ENCODE data around the gene KAT8.
"Not testable (repeated sequence)": the region's sequence is repeated elsewhere in the genome, so short reads cannot be mapped to it uniquely, and the experiment has no call there.

The KAT8 gene

DNA sequence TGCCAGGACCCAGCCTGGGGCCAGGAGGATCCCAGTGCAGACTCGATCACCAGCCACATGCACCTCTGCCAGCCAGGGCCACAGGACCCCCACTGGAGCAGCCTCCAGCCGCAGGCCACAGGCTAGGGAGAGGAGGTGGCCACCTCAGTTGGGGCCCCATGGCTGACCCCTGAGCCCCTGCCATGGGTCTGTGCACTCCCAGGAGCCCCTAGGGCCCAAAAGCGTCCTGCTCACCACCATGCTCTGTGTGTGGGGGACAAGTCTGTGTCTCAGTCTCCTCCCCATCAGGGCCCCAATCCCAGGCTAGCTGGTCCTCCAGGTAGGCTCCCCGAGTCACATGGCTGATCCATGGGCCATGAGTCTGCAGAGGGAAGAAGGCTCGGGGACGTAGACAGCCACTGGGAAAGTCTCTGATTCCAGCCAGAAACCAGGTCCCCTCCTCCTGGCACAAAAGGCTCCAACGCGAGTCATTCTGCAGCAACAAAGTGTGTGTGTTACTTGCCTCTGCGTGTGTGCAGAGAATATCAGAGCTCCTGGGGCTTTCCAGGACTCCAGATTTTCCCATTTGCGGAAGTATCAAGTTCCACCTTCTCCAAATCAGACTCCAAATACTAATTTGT lies 24.1 kb downstream of the KAT8 start:
- DNase-seq (ENCODE audit: low read depth, low spot score), result no peak
- H3K4me3 ChIP-seq (ENCODE audit: low read length), result peak overlapping the region; percentile 23

DNA sequence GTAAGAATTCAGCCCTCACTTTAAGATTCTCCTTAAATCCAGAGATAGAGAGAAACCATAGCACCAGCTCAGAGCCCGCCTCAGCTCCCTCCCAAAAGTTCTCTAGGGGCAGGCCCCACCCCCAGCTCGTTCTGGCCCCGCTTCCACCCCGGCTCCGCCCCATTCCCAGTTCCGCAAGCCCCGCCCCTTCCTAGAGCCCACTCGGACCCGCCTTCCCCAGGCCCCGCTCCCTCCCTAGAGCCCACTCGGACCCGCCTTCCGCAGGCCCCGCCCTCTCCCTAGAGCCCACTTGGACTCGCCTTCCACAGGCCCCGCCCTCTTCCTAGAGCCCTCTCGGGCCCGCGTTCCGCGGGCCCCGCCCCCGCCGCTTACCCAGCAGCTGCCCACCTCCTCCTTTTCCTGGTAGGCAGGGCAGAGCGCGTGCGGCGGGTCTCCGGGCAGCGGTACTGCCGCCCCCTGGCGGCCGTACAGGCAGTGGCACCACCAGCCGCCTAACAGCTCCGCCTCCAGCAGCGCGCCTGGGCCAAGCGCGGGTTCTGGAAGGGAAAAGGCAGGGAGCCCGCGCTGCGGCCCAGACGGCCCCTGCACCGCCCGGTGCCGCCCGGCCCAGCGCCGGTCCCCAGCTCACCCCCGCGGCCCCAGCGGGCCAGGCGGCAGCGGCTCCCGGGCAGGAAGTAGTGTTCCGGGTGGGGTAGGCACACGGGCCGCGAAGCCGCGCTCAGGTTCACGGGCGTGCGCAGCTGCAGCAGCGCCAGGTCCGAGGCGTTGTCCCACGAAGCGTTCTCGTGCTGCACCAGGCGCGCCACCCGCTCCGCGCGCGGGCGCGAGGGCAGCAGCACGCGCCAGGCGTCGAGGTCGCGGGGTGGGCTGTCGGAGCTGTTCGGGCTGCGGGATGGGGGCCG lies 24.9 kb downstream of the KAT8 start:
- peak overlapping the region; percentile 33 for H3K4me3 ChIP-seq (ENCODE audit: low read length)
- DNase-seq (ENCODE audit: low read depth, low spot score), result peak; percentile 96

DNA sequence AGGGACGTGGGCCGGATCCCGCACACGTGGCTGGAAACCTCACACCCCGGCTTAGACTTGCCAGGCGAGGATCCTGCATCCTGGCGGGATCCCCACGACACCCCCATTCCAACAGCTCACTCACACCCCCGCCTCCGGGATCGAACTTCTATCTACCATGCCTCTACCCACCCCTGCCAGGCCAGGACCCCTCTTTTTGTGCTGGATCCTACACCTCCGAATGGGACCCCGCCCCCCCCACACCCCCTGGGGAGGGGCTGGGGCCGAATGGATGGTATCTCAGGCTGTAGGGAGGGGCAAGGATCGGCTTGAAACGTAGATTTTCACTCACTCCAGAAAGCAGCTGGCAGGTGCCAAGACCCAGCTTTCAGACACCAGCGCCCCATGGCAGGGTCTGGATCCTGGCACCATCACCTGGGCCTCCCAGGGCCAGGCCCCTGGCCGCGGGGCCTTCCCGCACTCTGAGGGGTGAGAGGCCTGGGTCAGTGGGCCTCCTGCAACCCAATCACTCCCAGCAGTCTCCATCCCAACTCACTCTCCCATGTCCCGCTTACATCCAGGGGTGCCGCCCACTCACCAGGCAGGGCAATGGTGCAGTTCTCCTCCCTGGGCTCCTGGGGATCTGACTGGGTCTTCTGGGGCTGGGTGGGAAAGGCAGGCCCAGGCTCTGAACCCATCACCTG lies 25.7 kb downstream of the KAT8 start:
- no peak for DNase-seq (ENCODE audit: low read depth, low spot score)
- peak overlapping the region; percentile 33 for H3K4me3 ChIP-seq (ENCODE audit: low read length)

DNA sequence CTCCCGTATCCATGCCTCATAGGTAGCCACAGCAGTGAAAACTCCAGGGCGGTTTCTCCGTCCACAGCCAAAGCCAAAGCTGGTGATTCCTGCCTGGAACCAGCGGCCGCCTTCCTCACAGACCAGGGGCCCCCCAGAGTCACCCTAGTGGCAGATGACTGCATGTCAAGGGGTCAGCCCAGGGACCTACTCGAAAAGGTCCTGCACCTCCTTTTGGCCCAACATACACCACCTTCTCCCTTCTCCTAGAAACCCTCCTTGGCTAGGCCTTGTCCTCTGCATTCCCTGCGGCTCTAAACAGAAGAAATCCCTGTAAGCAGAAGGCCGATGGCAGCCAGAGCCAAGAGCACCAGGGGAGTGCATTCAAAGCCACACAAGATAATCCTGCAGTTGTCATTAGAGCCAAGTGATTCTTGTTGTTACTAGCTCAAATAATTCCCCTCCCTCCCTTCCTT lies 26.3 kb downstream of the KAT8 start:
- H3K4me3 ChIP-seq (ENCODE audit: low read length), result no peak overlapping the region
- no peak for DNase-seq (ENCODE audit: low read depth, low spot score)

DNA sequence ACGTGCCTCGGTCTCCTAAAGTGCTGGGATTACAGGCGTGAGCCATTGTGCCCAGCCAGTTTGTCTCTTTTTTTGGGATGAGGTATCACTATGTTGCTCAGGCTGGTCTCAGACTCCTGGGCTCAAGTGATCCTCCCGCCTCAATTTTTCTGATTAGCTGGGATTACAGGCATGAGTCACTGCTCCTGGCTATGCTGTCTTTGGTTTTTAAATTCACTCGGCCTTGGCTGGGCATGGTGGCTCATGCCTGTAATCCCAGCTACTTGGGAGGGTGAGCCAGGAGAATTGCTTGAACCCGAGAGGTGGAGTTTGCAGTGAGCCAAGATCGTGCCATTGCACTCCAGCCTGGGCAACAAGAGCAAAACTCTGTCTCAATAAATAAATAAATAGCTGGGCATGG lies 27.0 kb downstream of the KAT8 start:
- H3K4me3 ChIP-seq (ENCODE audit: low read length); DNase-seq (ENCODE audit: low read depth, low spot score): not testable (repeated sequence)

DNA sequence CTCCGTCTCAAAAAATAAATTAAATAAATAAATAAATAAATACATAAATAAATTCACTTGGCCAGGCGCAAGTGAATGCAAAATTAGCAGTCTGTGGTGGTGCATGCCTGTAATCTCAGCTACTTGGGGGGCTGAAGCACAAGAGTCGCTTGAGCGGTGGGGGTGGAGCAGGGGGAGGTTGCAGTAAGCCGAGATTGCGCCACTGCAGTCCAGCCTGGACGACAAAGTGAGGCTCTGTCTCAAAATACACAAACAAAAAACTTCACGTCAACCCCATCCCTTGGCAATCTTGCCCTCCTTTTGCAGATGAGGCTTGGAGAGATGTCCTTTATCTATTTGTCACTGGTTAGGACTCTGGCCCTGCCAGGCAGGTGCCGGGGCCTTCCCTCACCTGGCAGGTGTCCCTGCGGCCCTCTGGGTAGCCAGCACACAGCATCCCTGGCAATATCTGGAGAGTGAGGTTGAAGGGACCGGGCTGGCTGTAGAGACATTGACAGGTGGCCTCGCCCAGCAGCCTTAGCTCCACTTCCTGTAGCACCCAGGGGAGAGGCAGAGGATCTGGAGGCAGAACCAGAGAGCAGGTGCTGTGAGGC lies 28.0 kb downstream of the KAT8 start:
- DNase-seq (ENCODE audit: low read depth, low spot score), result no peak
- no peak overlapping the region for H3K4me3 ChIP-seq (ENCODE audit: low read length)

DNA sequence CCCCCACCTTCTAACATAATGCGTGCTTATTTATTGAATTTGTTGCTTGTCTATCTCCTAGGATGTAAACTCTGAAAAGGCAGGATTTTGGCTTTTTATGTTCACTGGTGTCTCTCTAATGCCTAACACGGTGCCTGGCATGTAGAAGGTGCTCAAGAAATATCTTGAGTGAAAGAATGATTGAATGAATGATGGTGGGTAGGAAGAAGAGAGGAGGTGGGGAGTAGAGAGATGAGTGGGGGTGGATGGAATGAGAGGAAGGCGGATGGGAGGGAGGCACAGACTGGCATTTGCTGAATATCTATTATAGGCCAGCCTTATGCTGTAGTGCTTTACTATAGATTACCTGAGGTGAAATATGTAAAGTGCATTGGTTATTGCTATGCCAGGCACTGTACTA lies 30.1 kb downstream of the KAT8 start:
- DNase-seq (ENCODE audit: low read depth, low spot score), result no peak
- no peak overlapping the region for H3K4me3 ChIP-seq (ENCODE audit: low read length)

DNA sequence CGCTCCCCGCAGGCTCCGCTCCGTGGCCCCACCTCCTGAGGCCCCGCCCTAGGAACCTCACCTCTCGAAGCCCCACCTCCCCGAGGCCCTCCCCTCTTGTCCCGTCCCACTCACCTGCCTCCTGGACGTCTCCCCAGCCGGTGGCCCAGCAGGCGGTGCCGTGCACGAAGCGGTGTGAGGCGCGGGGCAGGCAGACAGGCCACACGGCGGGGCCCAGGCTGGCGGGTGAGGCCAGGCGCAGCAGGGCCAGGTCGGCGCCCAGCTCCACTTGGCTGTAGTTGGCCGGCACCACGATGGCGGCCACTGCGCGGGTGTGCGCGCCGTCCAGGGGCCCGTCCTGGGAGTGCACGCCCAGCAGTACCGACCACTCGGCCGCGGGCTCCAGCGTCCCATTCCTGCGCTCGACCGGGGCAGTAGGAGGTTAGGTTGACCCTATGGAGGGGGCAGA lies 30.8 kb downstream of the KAT8 start:
- no peak overlapping the region for H3K4me3 ChIP-seq (ENCODE audit: low read length)
- DNase-seq (ENCODE audit: low read depth, low spot score), result no peak

DNA sequence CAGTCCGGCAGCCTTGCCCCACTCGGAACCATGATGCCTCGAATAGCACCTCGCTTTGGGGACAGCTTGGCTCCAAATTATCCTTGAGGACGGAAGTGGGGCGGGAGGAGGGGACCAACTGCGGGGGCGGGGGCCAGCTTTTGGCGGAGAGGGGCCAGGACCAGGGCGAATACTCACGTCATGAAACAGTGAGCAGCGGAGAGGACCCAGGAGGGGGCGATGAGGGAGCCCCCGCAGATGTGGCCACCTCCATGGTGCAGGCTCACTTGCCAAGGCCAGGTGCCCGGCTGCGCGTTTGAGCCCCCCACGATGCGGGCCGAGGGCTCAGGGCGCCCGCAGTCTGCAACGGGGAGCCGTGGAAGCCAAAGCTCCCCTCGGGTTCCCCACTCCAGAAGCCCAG lies 31.4 kb downstream of the KAT8 start:
- no peak for DNase-seq (ENCODE audit: low read depth, low spot score)
- H3K4me3 ChIP-seq (ENCODE audit: low read length), result no peak overlapping the region

DNA sequence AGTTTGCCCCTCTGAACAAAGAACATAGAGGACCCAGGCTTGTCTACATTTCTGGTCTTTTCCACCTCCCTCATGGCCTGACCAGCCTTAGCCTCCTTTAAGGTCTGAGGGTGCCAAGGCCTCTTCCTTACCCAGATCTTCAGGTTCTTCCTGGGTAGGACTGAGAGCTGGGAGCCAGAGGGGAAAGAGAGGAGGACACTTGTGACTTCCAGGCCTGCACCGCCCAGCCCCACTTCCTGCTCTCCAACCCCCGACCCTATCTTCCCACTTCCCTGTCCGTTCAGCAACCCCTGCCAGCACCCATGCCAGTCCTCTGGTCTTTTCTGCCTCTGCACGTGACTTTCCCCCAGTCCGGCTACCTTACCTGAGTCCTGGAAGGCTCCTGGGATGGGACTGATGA lies 31.9 kb downstream of the KAT8 start:
- DNase-seq (ENCODE audit: low read depth, low spot score), result no peak
- no peak overlapping the region for H3K4me3 ChIP-seq (ENCODE audit: low read length)

DNA sequence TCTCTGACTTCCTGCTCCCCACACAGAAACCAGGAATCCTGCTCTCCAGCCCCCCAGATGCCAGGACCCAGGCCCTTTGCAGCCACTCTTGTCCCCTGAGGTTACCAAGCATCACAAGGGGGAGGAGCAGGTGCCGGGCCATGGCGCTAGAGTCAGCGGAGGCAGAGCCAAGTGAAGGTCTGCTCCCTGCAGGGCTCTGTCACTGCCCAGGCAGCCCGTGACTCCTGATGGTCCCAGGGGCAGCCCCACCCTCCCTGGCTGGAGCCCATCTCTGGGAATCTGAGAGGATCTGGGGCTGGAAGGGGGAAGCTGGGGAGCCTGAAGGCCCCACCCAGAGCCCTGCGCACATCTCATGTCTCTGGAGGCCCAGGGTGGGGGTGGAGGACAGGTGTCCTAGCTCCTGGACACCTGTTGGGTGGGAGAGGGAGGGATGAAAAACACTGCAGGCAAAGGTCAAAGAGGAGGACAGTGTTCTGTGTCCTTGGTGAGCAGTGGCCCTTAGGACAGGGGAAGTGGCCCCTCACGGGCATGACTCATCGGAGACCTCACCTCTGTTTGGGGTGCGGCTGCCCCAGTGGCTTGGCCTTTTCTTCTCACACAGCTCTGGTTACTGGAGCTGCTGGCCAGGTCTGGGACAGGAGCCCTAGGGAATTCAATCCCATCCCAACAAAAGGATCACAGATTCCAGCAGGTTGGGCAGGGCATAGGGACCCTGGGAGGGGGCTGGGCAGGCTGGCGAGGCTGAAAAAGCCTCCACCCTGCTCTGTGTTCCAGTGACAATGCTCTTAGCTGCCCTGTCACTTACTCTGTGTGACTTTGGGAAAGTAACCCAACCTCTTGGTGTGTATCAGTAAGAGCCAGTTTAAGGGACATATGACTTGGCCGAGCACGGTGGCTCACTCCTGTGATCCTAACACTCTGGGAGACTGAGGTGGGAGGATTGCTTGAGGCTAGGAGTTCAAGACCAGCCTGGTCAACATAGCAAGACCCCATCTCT lies 32.7 kb downstream of the KAT8 start, which contains the start of gene PRSS36:
TSS of gene PRSS36 (minus strand) at position 173 of the 997 bp plus-strand sequence. CDS start at position 142, 31 bp downstream.
- no peak for DNase-seq (ENCODE audit: low read depth, low spot score)
- H3K4me3 ChIP-seq (ENCODE audit: low read length), result no peak within 1 kb of the TSS

DNA sequence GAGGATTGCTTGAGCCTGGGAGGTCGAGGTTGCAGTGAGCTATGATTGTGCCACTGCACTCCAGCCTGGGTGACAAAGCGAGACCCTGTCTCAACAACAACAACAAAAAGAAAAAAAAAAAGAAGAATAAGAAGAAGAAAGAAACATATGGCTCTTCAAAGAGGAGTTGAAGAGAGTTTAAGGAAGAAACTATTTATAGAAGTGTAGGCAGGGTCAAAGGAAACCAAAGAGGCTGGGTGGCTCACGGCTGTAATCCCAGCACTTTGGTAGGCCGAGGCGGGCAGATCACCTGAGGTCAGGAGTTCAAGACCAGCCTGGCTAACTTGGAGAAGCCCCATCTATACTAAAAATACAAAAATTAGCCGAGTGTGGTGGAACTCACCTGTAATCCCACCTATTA lies 33.5 kb downstream of the KAT8 start:
- not testable (repeated sequence) for H3K4me3 ChIP-seq (ENCODE audit: low read length); DNase-seq (ENCODE audit: low read depth, low spot score)

DNA sequence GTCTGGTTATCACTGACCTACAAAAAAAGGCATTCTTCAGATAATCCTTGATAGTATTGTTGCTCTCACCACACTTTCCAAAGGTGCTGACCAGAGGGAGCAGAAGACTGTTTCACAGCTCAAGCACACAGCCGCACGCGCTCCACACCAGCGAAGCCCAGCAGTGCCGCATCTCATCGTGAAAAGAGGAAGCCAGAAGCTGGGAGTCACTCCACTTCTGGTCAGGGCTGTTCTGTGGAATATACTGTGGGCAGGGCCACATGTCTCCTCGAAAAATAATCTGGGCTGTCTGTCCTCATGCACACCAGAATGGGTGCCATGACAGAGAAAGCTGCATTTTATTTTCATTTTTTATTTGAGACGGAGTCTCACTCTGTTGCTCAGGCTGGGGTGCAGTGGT lies 39.7 kb downstream of the KAT8 start:
- no peak for DNase-seq (ENCODE audit: low read depth, low spot score)
- H3K4me3 ChIP-seq (ENCODE audit: low read length), result no peak overlapping the region

DNA sequence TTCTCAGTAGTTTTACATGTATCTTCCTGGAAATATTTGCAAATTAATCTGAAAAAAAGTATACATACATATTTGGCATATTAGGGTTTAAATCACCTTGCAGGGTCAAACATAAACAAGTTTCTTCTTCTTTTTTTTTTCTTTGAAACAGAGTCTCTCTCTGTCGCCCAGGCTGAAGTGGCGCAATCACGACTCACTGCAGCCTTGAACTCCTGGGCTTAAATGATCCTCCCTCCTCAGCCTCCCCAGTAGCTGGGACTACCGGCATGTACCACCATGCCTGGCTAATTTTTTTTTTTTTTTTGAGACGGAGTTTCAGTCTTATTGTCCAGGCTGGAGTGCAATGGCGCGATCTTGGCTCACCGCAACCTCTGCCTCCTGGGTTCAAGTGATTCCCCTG lies 49.9 kb downstream of the KAT8 start:
- no peak for DNase-seq (ENCODE audit: low read depth, low spot score)
- no peak overlapping the region for H3K4me3 ChIP-seq (ENCODE audit: low read length)

DNA sequence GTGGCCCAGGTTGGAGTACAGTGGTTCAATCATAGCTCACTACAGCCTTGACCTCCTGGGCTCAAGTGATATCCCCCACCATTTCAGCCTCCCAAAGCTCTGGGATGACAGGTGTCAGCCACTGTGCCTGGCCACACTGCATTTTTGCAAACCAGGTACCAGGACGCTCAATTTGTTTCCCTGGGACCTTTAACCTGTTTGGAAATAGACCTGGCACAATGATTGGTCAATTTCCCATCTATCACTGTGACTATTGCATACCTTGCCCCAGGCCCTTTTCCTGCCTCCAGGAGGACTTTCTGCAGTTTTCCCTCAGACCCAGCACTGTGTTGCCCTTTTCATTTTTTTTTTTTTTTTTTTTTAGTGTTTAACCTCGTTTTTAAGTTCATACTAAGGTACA lies 51.4 kb downstream of the KAT8 start:
- DNase-seq (ENCODE audit: low read depth, low spot score), result no peak
- H3K4me3 ChIP-seq (ENCODE audit: low read length), result no peak overlapping the region

DNA sequence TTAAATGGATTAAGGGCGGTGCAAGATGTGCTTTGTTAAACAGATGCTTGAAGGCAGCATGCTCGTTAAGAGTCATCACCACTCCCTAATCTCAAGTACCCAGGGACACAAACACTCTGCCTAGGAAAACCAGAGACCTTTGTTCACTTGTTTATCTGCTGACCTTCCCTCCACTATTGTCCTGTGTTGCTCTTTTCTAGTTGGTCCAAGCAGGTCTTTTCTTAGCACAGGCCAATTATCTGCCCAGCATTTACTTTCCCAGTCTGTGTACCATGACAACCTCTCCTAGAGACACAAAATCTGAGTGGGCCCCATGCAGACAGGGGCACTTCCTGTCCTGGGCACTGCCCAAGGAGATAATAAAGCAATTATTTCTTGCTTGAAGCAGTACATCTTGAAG lies 52.6 kb downstream of the KAT8 start:
- DNase-seq (ENCODE audit: low read depth, low spot score); H3K4me3 ChIP-seq (ENCODE audit: low read length): not testable (repeated sequence)

DNA sequence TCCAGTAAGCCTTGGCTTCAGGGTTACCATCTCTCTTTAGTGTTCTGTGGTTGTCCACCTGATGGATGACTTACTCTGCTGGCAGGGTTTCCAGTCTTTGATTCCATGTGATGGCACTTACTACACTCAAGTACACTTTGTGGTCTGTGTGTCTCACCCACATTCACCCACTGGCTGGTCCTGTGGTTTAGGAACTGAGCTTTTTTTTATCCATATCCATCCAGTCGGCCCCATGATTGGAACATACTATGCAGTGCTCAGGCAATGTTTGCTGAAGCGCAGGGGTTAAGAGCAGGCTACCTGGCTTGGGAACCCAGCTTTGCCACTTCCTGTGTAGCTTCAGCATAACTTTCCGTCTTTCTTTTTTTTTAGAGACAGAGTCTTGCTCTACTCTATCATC lies 59.7 kb downstream of the KAT8 start:
- DNase-seq (ENCODE audit: low read depth, low spot score), result peak; percentile 89
- H3K4me3 ChIP-seq (ENCODE audit: low read length), result peak overlapping the region; percentile 13

DNA sequence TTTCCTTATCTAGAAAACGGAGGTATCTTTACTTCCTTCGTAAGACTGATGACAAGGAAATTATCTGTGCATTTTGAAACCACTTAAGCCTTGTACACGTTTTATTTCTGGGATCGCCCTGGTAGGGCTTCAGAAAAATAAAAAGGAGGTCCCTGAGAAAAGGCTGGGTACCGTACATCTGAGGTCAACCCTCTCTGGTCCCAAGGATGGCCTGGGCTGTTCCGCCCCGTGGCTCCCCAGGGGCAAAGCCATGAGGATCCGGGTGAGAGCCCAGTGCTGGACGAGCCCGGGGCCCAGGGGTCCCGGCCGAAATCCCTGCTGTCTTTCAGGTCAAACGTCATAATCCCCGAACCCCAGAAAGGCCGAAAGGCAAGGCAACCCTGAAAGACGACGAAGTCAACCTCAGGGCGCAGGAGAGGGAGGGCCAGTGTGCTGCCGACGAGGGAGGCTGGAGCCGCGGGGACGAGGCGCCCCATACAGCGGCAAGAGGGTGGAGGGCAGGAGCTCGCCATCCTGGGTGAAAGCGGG lies 61.8 kb downstream of the KAT8 start:
- peak overlapping the region; percentile 65 for H3K4me3 ChIP-seq (ENCODE audit: low read length)
- DNase-seq (ENCODE audit: low read depth, low spot score), result no peak

Measured in Jurkat, Clone E6-1 (cell line).